Muscle layer of duodenum (tissue), 2 donors: Measurements from ENCODE around the gene THAP11.
A peak's percentile ranks its signal among the peaks of the same experiment; 100 is the strongest.
"Not testable (repeated sequence)": the region's sequence is repeated elsewhere in the genome, so short reads cannot be mapped to it uniquely, and the experiment has no call there.

ENCODE experiments used
- H3K27ac ChIP-seq: one replicate; pipeline ENCODE4 v1.7.0; 2013; ENCODE audit warnings: mild to moderate bottlenecking, low read length
- H3K27me3 ChIP-seq: one replicate; pipeline ENCODE4 v1.7.0; 2013; ENCODE audit warnings: low read depth, mild to moderate bottlenecking, control low read depth, low read length
- H3K36me3 ChIP-seq, 2 donors: one replicate each; pipeline ENCODE4 v1.7.0; 2013; ENCODE audit warnings: low read length in 2 of 2, control low read depth in 1 of 2, mild to moderate bottlenecking in 1 of 2; ENCODE audit not compliant: insufficient read depth in 2 of 2, control insufficient read depth in 1 of 2
- H3K4me1 ChIP-seq, 2 donors: one replicate each; pipeline ENCODE4 v1.7.0; 2013; ENCODE audit warnings: low read length in 2 of 2, mild to moderate bottlenecking in 2 of 2, control low read depth in 1 of 2, moderate library complexity in 1 of 2; ENCODE audit not compliant: insufficient read depth in 2 of 2, control insufficient read depth in 1 of 2
- H3K4me3 ChIP-seq, 2 donors: one replicate each; pipeline ENCODE4 v1.7.0; 2013; ENCODE audit warnings: low read length in 2 of 2, low read depth in 1 of 2, mild to moderate bottlenecking in 1 of 2
- H3K9me3 ChIP-seq, 2 donors: one replicate each; pipeline ENCODE4 v1.7.0; 2013; ENCODE audit warnings: low read length in 2 of 2, control low read depth in 1 of 2, mild to moderate bottlenecking in 1 of 2; ENCODE audit not compliant: control insufficient read depth in 1 of 2
- donor health status: healthy.

The THAP11 gene

GRCh38 chr16:67853670-67854069, 11.6 kb downstream of the THAP11 start:
- H3K9me3 ChIP-seq, result no peaks in the 10 kb centered on the region
- peaks cover 0 to 6% of the 10 kb centered on the region in 2 donors for H3K36me3 ChIP-seq
- peaks cover 8 to 32% of the 10 kb centered on the region in 2 donors for H3K4me1 ChIP-seq
- H3K27ac ChIP-seq, result no peak overlapping the region
- no peaks in the 10 kb centered on the region for H3K27me3 ChIP-seq
- no peak overlapping the region for H3K4me3 ChIP-seq

GRCh38 chr16:67855789-67856188, 13.7 kb downstream of the THAP11 start:
- Histone ChIP-seq H3K9me3 (no peaks in the 10 kb centered on the region), H3K4me1 (peaks cover 8 to 31% of the 10 kb centered on the region in 2 donors), H3K27ac (no peak overlapping the region), H3K36me3 (peaks cover 0 to 11% of the 10 kb centered on the region in 2 donors), H3K27me3 (no peaks in the 10 kb centered on the region), H3K4me3 (no peak overlapping the region)

- Histone ChIP-seq H3K27ac (peak overlapping the region; percentile 47), H3K9me3 (no peaks in the 10 kb centered on the region), H3K4me1 (peaks cover 8 to 39% of the 10 kb centered on the region in 2 donors), H3K36me3 (peaks cover 0 to 15% of the 10 kb centered on the region in 2 donors), H3K4me3 (no peak overlapping the region), H3K27me3 (no peaks in the 10 kb centered on the region)
Measured at GRCh38 chr16:67856927-67857546, 14.9 kb downstream of the THAP11 start.

- H3K27ac ChIP-seq, result peak overlapping the region; percentile 61
- H3K36me3 ChIP-seq, result peaks cover 0 to 15% of the 10 kb centered on the region in 2 donors
- no peaks in the 10 kb centered on the region for H3K27me3 ChIP-seq
- no peaks in the 10 kb centered on the region for H3K9me3 ChIP-seq
- no peak overlapping the region for H3K4me3 ChIP-seq
- H3K4me1 ChIP-seq, result peaks cover 8 to 45% of the 10 kb centered on the region in 2 donors
Measured at GRCh38 chr16:67857547-67858233, 15.6 kb downstream of the THAP11 start.

GRCh38 chr16:67858500-67858899, 16.4 kb downstream of the THAP11 start:
- no peak overlapping the region for H3K4me3 ChIP-seq
- peak overlapping the region; percentile 61 for H3K27ac ChIP-seq
- H3K36me3 ChIP-seq, result peaks cover 0 to 15% of the 10 kb centered on the region in 2 donors
- H3K27me3 ChIP-seq, result no peaks in the 10 kb centered on the region
- no peaks in the 10 kb centered on the region for H3K9me3 ChIP-seq
- H3K4me1 ChIP-seq, result peaks cover 8 to 50% of the 10 kb centered on the region in 2 donors

GRCh38 chr16:67860589-67861398, 18.7 kb downstream of the THAP11 start:
- H3K4me3 ChIP-seq, result no peak overlapping the region
- H3K9me3 ChIP-seq, result no peaks in the 10 kb centered on the region
- no peaks in the 10 kb centered on the region for H3K27me3 ChIP-seq
- H3K36me3 ChIP-seq, result peaks cover 0 to 25% of the 10 kb centered on the region in 2 donors
- peak overlapping the region; percentile 58 for H3K27ac ChIP-seq
- peaks cover 8 to 52% of the 10 kb centered on the region in 2 donors for H3K4me1 ChIP-seq

GRCh38 chr16:67861877-67862276, 19.8 kb downstream of the THAP11 start:
- peaks cover 0 to 31% of the 10 kb centered on the region in 2 donors for H3K36me3 ChIP-seq
- peak overlapping the region; percentile 58 for H3K27ac ChIP-seq
- peaks cover 8 to 45% of the 10 kb centered on the region in 2 donors for H3K4me1 ChIP-seq
- no peak overlapping the region for H3K4me3 ChIP-seq
- H3K27me3 ChIP-seq, result no peaks in the 10 kb centered on the region
- no peaks in the 10 kb centered on the region for H3K9me3 ChIP-seq

GRCh38 chr16:67862623-67863583, 20.8 kb downstream of the THAP11 start:
- peaks cover 0 to 35% of the 10 kb centered on the region in 2 donors for H3K4me1 ChIP-seq
- H3K9me3 ChIP-seq, result no peaks in the 10 kb centered on the region
- peak overlapping the region; percentile 64 for H3K27ac ChIP-seq
- H3K27me3 ChIP-seq, result no peaks in the 10 kb centered on the region
- peak overlapping the region in 1 of 2 donors; percentile 14 for H3K4me3 ChIP-seq
- peaks cover 0 to 38% of the 10 kb centered on the region in 2 donors for H3K36me3 ChIP-seq

- not testable (repeated sequence) for H3K9me3 ChIP-seq, H3K27me3 ChIP-seq, H3K4me3 ChIP-seq
- peaks cover 0 to 25% of the 10 kb centered on the region in 2 donors for H3K4me1 ChIP-seq
- peak overlapping the region; percentile 64 for H3K27ac ChIP-seq
- H3K36me3 ChIP-seq, result peaks cover 7 to 43% of the 10 kb centered on the region in 2 donors
Measured at GRCh38 chr16:67864044-67864443, 21.9 kb downstream of the THAP11 start.

- no peaks in the 10 kb centered on the region for H3K9me3 ChIP-seq
- peaks cover 7 to 45% of the 10 kb centered on the region in 2 donors for H3K36me3 ChIP-seq
- peaks cover 0 to 25% of the 10 kb centered on the region in 2 donors for H3K4me1 ChIP-seq
- no peaks in the 10 kb centered on the region for H3K27me3 ChIP-seq
- H3K27ac ChIP-seq, result no peak overlapping the region
- no peak overlapping the region for H3K4me3 ChIP-seq
Measured at GRCh38 chr16:67864594-67864993, 22.5 kb downstream of the THAP11 start.
